HepG2 (cell line): Measurements from ENCODE around the gene GFOD1.
"Not testable (repeated sequence)": the region's sequence is repeated elsewhere in the genome, so short reads cannot be mapped to it uniquely, and the experiment has no call there.

Source experiments
- AFF4 ChIP-seq: sonication (generic); formaldehyde crosslinking; IDR thresholded peaks from 2 replicates; pipeline ENCODE4 v1.4.0; 2020; ENCODE audit warnings: missing genetic modification reagents
- POLR2A ChIP-seq, 2 experiments: IDR thresholded peaks; 2 replicates each; pipeline ENCODE4 v1.6.1; 2011; ENCODE audit warnings: low read depth in 2 of 2, low read length in 2 of 2, mild to moderate bottlenecking in 1 of 2, moderate library complexity in 1 of 2; ENCODE audit not compliant: insufficient read depth in 1 of 2
- PRPF4 ChIP-seq: fragments of 200-400 bp; formaldehyde crosslinking; IDR thresholded peaks from 2 replicates; pipeline ENCODE4 v1.6.1; 2016; ENCODE audit warnings: low read length, low read depth; ENCODE audit not compliant: poor library complexity, severe bottlenecking
- RFX1 ChIP-seq: fragments of 450-650 bp; IDR thresholded peaks from 2 replicates; pipeline ENCODE4 v1.6.1; 2017
- ZNF567 ChIP-seq: sonication (generic); formaldehyde crosslinking; IDR thresholded peaks from 2 replicates; pipeline ENCODE4 v1.8.1; 2023; ENCODE audit warnings: mild to moderate bottlenecking, missing genetic modification reagents, borderline replicate concordance
- TF ChIP-seq, protein P1 (sequence below): sonication (generic); formaldehyde crosslinking; IDR thresholded peaks from 2 replicates; pipeline ENCODE4 v1.4.0; 2020; ENCODE audit warnings: missing genetic modification reagents, mild to moderate bottlenecking, borderline replicate concordance
- TF ChIP-seq, protein P2 (sequence below): sonication (generic); formaldehyde crosslinking; IDR thresholded peaks from 2 replicates; pipeline ENCODE4 v1.9.0; 2022; ENCODE audit warnings: missing genetic modification reagents, mild to moderate bottlenecking, borderline replicate concordance

DNA sequence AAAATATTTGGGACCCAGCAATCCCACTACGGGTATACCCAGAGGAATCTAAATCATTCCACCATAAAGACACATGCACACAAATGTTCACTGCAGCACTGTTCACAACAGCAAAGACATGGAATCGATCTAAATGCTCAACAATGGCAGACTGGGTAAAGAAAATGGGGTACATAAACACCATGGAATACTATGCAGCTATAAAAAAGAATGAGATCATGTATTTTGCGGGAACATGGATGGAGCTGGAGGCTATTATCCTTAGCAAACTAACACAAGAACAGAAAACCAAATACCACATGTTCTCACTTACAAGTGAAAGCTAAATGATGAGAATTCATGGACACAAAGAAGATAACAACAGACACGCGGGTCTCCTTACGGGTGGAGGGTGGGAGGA, 43.4 kb downstream of the GFOD1 start:
- not testable (repeated sequence) for TF ChIP-seq RFX1; AFF4 (CRISPR knock-in tag); ZNF567; POLR2A (IDR thresholded peaks at IDR 0.05; ENCODE audit: insufficient read depth in 1 of 2, low read depth in 2 of 2, low read length in 2 of 2); PRPF4
- TF ChIP-seq, protein P1, sequence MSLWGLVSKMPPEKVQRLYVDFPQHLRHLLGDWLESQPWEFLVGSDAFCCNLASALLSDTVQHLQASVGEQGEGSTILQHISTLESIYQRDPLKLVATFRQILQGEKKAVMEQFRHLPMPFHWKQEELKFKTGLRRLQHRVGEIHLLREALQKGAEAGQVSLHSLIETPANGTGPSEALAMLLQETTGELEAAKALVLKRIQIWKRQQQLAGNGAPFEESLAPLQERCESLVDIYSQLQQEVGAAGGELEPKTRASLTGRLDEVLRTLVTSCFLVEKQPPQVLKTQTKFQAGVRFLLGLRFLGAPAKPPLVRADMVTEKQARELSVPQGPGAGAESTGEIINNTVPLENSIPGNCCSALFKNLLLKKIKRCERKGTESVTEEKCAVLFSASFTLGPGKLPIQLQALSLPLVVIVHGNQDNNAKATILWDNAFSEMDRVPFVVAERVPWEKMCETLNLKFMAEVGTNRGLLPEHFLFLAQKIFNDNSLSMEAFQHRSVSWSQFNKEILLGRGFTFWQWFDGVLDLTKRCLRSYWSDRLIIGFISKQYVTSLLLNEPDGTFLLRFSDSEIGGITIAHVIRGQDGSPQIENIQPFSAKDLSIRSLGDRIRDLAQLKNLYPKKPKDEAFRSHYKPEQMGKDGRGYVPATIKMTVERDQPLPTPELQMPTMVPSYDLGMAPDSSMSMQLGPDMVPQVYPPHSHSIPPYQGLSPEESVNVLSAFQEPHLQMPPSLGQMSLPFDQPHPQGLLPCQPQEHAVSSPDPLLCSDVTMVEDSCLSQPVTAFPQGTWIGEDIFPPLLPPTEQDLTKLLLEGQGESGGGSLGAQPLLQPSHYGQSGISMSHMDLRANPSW (CRISPR knock-in tag) = not testable (repeated sequence)
- TF ChIP-seq, protein P2, sequence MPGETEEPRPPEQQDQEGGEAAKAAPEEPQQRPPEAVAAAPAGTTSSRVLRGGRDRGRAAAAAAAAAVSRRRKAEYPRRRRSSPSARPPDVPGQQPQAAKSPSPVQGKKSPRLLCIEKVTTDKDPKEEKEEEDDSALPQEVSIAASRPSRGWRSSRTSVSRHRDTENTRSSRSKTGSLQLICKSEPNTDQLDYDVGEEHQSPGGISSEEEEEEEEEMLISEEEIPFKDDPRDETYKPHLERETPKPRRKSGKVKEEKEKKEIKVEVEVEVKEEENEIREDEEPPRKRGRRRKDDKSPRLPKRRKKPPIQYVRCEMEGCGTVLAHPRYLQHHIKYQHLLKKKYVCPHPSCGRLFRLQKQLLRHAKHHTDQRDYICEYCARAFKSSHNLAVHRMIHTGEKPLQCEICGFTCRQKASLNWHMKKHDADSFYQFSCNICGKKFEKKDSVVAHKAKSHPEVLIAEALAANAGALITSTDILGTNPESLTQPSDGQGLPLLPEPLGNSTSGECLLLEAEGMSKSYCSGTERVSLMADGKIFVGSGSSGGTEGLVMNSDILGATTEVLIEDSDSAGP (CRISPR knock-in tag) = not testable (repeated sequence)
